Neural cell (in vitro differentiated cells): ENCODE measurements around the gene PTPN18. TPM values are rescaled to one million over a fixed set of nuclear protein-coding genes. Genes with fewer than 3 reads are reported as not detected.
A peak's percentile ranks its signal among the peaks of the same experiment; 100 is the strongest.

ENCODE experiments used
- H2AFZ ChIP-seq: fragments of 200-600, 300-800 bp; sonication (generic), shearing (Covaris generic); 2 replicates; pipeline ENCODE4 v1.6.0; 2014; ENCODE audit warnings: low read depth, mild to moderate bottlenecking, antibody characterized with exemption, low read length, moderate library complexity
- H3F3A ChIP-seq: fragments of 200-600 bp; shearing (Covaris generic); 2 replicates; pipeline ENCODE4 v1.6.1; 2016; ENCODE audit warnings: mild to moderate bottlenecking, moderate library complexity, mixed read lengths, antibody characterized with exemption, low read length; ENCODE audit not compliant: insufficient read depth, poor library complexity, severe bottlenecking
- H3K27ac ChIP-seq: fragments of 200-600, 300-800 bp; sonication (generic), shearing (Covaris generic); 2 replicates; pipeline ENCODE4 v1.5.1; 2014; ENCODE audit warnings: mild to moderate bottlenecking, low read length, moderate library complexity
- H3K27me3 ChIP-seq: fragments of 300-800, 200-600 bp; sonication (generic), shearing (Covaris generic); 2 replicates; pipeline ENCODE4 v1.6.0; 2014; ENCODE audit warnings: mild to moderate bottlenecking, low read depth, low read length, moderate library complexity; ENCODE audit not compliant: insufficient read depth
- H3K36me3 ChIP-seq: fragments of 300-800, 200-600 bp; sonication (generic), shearing (Covaris generic); 2 replicates; pipeline ENCODE4 v1.5.1; 2014; ENCODE audit warnings: mild to moderate bottlenecking, antibody characterized with exemption, low read length, moderate library complexity; ENCODE audit not compliant: insufficient read depth
- H3K4me2 ChIP-seq: fragments of 300-800, 200-600 bp; sonication (generic), shearing (Covaris generic); 2 replicates; pipeline ENCODE4 v1.6.0; 2014; ENCODE audit warnings: mild to moderate bottlenecking, low read length
- H3K4me3 ChIP-seq: fragments of 300-800, 200-600 bp; sonication (generic), shearing (Covaris generic); 2 replicates; pipeline ENCODE4 v1.5.1; 2014; ENCODE audit warnings: mild to moderate bottlenecking, low read length, moderate library complexity
- H3K79me2 ChIP-seq: fragments of 200-600 bp; shearing (Covaris generic); replicated peaks from 2 replicates; pipeline ENCODE4 v1.6.0; 2014; ENCODE audit warnings: mild to moderate bottlenecking, low read length, moderate library complexity; ENCODE audit not compliant: insufficient read depth
- H3K9ac ChIP-seq: fragments of 300-800, 200-600 bp; sonication (generic), shearing (Covaris generic); 2 replicates; pipeline ENCODE4 v1.6.1; 2016; ENCODE audit warnings: mild to moderate bottlenecking, low read length, mixed read lengths
- H3K9me2 ChIP-seq: fragments of 200-600 bp; shearing (Covaris generic); 2 replicates; pipeline ENCODE4 v1.6.1; 2016; ENCODE audit warnings: mild to moderate bottlenecking, low read length, mixed read lengths; ENCODE audit not compliant: insufficient read depth
- H3K9me3 ChIP-seq: fragments of 200-600, 300-800 bp; sonication (generic), shearing (Covaris generic); 2 replicates; pipeline ENCODE4 v1.6.1; 2016; ENCODE audit warnings: mild to moderate bottlenecking, mixed run types, low read length, moderate library complexity, mixed read lengths
- H4K20me1 ChIP-seq: fragments of 200-600 bp; shearing (Covaris generic); 2 replicates; pipeline ENCODE4 v1.6.1; 2016; ENCODE audit warnings: mild to moderate bottlenecking, mixed run types; ENCODE audit not compliant: insufficient read depth
- CTCF ChIP-seq: fragments of 450-650 bp; IDR thresholded peaks from 2 replicates; pipeline ENCODE4 v1.5.1; 2014; ENCODE audit warnings: antibody characterized with exemption, mild to moderate bottlenecking, moderate library complexity; ENCODE audit not compliant: poor library complexity, severe bottlenecking
- EP300 ChIP-seq: fragments of 450-650 bp; conservative IDR thresholded peaks from 2 replicates; pipeline ENCODE4 v1.6.1; 2014; ENCODE audit warnings: antibody characterized with exemption, mild to moderate bottlenecking, moderate library complexity; ENCODE audit not compliant: poor library complexity, severe bottlenecking
- EZH2 ChIP-seq: fragments of 200-600, 300-800 bp; shearing (Covaris generic), sonication (generic); IDR thresholded peaks from 2 replicates; pipeline ENCODE4 v1.6.1; 2014; ENCODE audit warnings: antibody characterized with exemption, low read length, borderline replicate concordance, mild to moderate bottlenecking; ENCODE audit not compliant: insufficient read depth, poor library complexity, severe bottlenecking
- MXI1 ChIP-seq: fragments of 450-650 bp; conservative IDR thresholded peaks from 2 replicates; pipeline ENCODE4 v1.6.1; 2014; ENCODE audit warnings: antibody characterized with exemption, mild to moderate bottlenecking; ENCODE audit not compliant: poor library complexity, severe bottlenecking
- POLR2AphosphoS5 ChIP-seq: IDR thresholded peaks from 2 replicates; pipeline ENCODE4 v1.6.1; 2012
- RAD21 ChIP-seq: fragments of 450-650 bp; conservative IDR thresholded peaks from 2 replicates; pipeline ENCODE4 v1.6.1; 2014; ENCODE audit warnings: antibody characterized with exemption, mild to moderate bottlenecking, moderate library complexity
- SMC3 ChIP-seq: fragments of 450-650 bp; conservative IDR thresholded peaks from 2 replicates; pipeline ENCODE4 v1.6.1; 2014; ENCODE audit warnings: antibody characterized with exemption, mild to moderate bottlenecking, moderate library complexity; ENCODE audit not compliant: poor library complexity
- TAF1 ChIP-seq: IDR thresholded peaks from 2 replicates; pipeline ENCODE4 v1.6.1; 2012; ENCODE audit warnings: low read depth
- polyA minus RNA-seq: library from RNA; depleted of rRNA, polyadenylated mRNA; stranded (reverse); fragments of >200 nt; gene quantifications from 2 replicates; pipeline ENCODE4 v1.2.3, GENCODE V29; 2014
- polyA plus RNA-seq: library from polyadenylated mRNA; depleted of rRNA; stranded (reverse); fragments of >200 nt; gene quantifications from 2 replicates; pipeline ENCODE4 v1.2.3, GENCODE V29; 2014
- TF ChIP-seq, protein P1 (sequence below): IDR thresholded peaks from 2 replicates; pipeline ENCODE4 v1.6.1; 2012; ENCODE audit warnings: borderline replicate concordance

Gene PTPN18, protein sequence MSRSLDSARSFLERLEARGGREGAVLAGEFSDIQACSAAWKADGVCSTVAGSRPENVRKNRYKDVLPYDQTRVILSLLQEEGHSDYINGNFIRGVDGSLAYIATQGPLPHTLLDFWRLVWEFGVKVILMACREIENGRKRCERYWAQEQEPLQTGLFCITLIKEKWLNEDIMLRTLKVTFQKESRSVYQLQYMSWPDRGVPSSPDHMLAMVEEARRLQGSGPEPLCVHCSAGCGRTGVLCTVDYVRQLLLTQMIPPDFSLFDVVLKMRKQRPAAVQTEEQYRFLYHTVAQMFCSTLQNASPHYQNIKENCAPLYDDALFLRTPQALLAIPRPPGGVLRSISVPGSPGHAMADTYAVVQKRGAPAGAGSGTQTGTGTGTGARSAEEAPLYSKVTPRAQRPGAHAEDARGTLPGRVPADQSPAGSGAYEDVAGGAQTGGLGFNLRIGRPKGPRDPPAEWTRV
- polyA plus RNA-seq = 4.2 and 13.3 TPM in 2 replicates
- polyA minus RNA-seq = 8.5 and 10.8 TPM in 2 replicates

DNA sequence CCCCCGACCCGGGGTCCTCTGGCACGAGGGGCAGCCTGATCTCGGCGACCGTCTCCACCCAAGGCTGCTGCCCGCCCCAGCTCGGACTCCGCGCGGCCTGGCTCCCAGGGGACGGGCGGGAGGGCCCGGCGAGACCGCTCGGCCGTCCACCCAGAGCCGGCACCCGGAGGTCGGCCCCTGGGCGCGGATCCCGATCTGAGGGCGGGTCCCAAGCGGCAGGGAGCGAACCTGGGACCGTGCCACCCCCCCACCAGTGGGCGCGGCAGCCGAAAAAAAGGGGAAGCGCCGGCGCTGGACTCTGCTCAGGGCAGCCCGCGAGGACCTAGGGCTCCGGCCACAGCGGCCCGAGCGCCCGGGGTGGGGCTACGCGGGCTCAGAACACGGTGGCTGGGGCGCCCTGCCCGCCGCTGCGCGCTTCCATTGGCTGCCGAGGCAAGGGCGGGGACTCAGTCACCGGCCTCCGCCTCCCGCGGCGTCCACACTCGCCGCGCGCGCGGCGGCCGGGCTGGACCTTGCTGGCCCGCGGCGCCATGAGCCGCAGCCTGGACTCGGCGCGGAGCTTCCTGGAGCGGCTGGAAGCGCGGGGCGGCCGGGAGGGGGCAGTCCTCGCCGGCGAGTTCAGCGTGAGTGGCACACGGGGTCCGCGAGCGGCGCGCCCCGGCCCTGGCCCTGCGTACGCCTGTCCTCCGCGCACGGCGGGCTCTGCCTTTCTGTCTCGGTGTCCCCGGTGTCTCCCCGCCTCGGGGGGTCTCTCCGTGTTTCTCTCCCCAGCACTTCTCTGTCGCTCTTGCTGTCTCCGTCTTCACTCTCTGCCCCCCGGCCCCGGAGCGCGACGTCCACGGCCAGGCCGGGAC, at the start of gene PTPN18:
PTPN18 (plus strand) TSS at position 479 of the 854 bp plus-strand sequence; CDS start at position 531, 52 bp downstream.
- H3K9ac ChIP-seq = peak within 1 kb of the TSS; percentile 68
- H3K79me2 ChIP-seq = no peaks in the 10 kb centered on the region
- H3K9me2 ChIP-seq = no peaks in the 10 kb centered on the region
- H3K4me3 ChIP-seq = peak within 1 kb of the TSS; percentile 83
- H3K27me3 ChIP-seq = no peaks in the 10 kb centered on the region
- H3K9me3 ChIP-seq = no peaks in the 10 kb centered on the region
- H3F3A ChIP-seq = no peaks in the 10 kb centered on the region
- no peaks in the 10 kb centered on the region for H4K20me1 ChIP-seq
- H2AFZ ChIP-seq = peak within 1 kb of the TSS; percentile 40
- TF ChIP-seq CTCF = peak; percentile 73
- TF ChIP-seq POLR2AphosphoS5 = peak; percentile 33
- peak; percentile 70 for TF ChIP-seq SMC3
- TF ChIP-seq, protein P1, sequence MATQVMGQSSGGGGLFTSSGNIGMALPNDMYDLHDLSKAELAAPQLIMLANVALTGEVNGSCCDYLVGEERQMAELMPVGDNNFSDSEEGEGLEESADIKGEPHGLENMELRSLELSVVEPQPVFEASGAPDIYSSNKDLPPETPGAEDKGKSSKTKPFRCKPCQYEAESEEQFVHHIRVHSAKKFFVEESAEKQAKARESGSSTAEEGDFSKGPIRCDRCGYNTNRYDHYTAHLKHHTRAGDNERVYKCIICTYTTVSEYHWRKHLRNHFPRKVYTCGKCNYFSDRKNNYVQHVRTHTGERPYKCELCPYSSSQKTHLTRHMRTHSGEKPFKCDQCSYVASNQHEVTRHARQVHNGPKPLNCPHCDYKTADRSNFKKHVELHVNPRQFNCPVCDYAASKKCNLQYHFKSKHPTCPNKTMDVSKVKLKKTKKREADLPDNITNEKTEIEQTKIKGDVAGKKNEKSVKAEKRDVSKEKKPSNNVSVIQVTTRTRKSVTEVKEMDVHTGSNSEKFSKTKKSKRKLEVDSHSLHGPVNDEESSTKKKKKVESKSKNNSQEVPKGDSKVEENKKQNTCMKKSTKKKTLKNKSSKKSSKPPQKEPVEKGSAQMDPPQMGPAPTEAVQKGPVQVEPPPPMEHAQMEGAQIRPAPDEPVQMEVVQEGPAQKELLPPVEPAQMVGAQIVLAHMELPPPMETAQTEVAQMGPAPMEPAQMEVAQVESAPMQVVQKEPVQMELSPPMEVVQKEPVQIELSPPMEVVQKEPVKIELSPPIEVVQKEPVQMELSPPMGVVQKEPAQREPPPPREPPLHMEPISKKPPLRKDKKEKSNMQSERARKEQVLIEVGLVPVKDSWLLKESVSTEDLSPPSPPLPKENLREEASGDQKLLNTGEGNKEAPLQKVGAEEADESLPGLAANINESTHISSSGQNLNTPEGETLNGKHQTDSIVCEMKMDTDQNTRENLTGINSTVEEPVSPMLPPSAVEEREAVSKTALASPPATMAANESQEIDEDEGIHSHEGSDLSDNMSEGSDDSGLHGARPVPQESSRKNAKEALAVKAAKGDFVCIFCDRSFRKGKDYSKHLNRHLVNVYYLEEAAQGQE = no peak
- TF ChIP-seq EP300 = peak; percentile 15
- peak; percentile 72 for TF ChIP-seq RAD21
- peak; percentile 56 for TF ChIP-seq MXI1
- TF ChIP-seq EZH2 = no peak
- no peaks in the 10 kb centered on the region for H3K36me3 ChIP-seq
- H3K27ac ChIP-seq = no peak within 1 kb of the TSS
- peak within 1 kb of the TSS; percentile 30 for H3K4me2 ChIP-seq

DNA sequence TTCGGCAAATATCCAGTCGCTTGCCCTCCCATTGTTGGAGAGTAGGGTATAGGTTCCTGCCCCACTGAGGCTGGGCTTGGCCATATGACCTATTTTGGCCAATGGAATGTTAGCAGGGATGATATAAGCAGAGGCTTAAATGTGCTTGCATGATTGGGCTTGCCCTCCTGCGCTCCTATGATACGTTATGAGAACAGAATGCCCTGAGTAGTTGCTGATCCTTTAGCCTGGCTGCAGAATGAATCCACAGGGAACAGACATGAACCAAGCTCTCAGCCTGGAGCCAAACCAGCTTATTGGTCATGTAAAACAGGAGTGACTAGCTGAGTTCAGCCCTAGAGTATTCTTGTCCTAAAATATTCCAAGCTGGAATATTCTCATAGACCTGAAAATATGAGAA, 48.0 kb upstream of the PTPN18 start:
- no peak overlapping the region for H3K4me3 ChIP-seq
- H2AFZ ChIP-seq = no peak overlapping the region
- no peak for TF ChIP-seq CTCF
- TF ChIP-seq TAF1 = no peak
- TF ChIP-seq SMC3 = no peak
- no peak for TF ChIP-seq EP300
- TF ChIP-seq, protein P1 = no peak
- H3K9me3 ChIP-seq = no peaks in the 10 kb centered on the region
- H3K79me2 ChIP-seq = no peaks in the 10 kb centered on the region
- no peak overlapping the region for H3K27ac ChIP-seq
- no peak overlapping the region for H3K9ac ChIP-seq
- no peaks in the 10 kb centered on the region for H4K20me1 ChIP-seq
- H3K36me3 ChIP-seq = no peaks in the 10 kb centered on the region
- no peaks in the 10 kb centered on the region for H3K27me3 ChIP-seq
- H3K9me2 ChIP-seq = no peaks in the 10 kb centered on the region
- no peak overlapping the region for H3K4me2 ChIP-seq
- no peaks in the 10 kb centered on the region for H3F3A ChIP-seq
